ENCODE results near the gene DYNLT5.
A peak's percentile ranks its signal among the peaks of the same experiment; 100 is the strongest.
"Not testable (repeated sequence)": the region's sequence is repeated elsewhere in the genome, so short reads cannot be mapped to it uniquely, and the experiment has no call there.

The DYNLT5 gene

GRCh38 chr1:66751160-66751559, 1.1 kb upstream of the DYNLT5 start:
- DNase-seq, result no peak

- no peak for DNase-seq
These were observed 562 bp downstream of the DYNLT5 start for GRCh38 chr1:66752671-66753371.

DNA sequence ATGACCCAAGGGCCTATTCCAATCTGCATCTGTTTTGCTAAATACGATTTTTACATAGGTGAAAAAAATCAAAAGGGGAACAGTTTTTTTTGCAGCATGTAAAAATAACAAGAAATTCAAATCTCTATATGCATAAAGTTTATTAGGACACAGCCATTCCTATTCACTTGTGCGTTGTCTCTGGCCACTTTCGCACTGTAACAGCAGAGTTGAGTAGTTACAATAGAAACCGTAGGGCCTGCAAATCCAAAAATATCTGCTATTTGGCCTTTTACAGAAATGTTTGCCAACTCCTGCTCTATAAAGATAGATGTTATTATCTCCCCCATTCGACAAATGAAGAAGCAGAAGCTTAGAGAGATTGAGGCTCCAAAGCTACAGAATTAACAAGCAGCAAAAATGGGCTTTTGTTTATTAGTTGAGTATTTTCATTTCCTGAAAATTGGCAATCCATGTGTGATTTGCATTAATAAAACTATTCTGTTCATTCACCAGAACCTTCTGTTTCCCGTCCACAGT, 5.5 kb downstream of the DYNLT5 start:
- no peak for DNase-seq

- DNase-seq, result no peak
These were observed 6.0 kb downstream of the DYNLT5 start for GRCh38 chr1:66758241-66758755.

DNA sequence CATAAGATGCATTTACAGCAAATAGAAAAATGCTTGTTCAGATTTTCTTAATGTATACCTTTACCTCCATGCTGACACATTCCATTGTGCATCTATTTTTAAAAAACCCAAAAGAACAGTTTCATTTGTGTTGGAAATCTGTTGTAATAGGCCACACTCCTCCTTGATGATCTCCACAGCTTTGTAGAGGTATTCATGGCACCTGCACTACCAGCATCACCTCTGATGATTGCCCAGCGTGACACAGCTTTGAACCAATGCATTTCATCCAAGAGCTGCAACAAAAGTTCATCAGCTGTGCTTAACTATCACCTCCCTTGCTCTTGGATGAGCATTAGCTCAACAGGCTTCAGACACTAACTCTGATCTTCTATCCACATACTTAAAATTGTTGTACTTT, 8.2 kb downstream of the DYNLT5 start:
- DNase-seq, result no peak

GRCh38 chr1:66761221-66761620, 9.0 kb downstream of the DYNLT5 start:
- DNase-seq, result no peak

DNA sequence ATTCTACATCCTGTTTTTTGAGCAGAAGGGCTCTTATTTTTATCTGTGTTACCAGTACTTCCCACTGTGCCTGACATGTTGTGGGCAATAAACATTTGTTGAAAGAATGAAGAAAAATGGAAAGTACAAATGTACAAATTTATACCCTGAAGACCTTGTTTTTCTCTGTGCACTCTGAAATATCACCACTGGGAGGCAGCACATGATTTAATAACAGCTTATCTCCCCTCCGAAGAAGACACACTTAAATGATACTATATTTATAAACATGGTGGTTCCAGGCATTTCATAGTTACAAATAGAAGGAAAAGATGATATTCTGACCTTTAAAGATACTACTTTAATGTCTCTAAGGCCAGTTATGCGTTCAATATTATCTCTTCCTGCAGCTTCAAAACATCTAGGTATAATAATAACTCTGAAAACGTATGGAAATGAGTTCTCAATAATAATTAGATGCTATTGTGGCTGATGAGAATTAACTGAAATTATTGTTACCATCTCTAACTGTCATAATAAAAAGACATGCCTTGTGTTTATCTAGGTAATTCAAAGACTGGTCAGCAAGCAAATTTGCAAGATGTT, 12.8 kb downstream of the DYNLT5 start:
- peak; percentile 46 for DNase-seq

- no peak for DNase-seq
These were observed 15.4 kb downstream of the DYNLT5 start for GRCh38 chr1:66767626-66768025.

GRCh38 chr1:66768965-66769364, 16.7 kb downstream of the DYNLT5 start:
- DNase-seq, result no peak

GRCh38 chr1:66769512-66770229, 17.4 kb downstream of the DYNLT5 start:
- DNase-seq, result no peak

- no peak for DNase-seq
These were observed 18.0 kb downstream of the DYNLT5 start for GRCh38 chr1:66770240-66770639.

GRCh38 chr1:66770694-66771093, 18.4 kb downstream of the DYNLT5 start:
- no peak for DNase-seq

- DNase-seq, result no peak
These were observed 21.0 kb downstream of the DYNLT5 start for GRCh38 chr1:66773227-66773626.

GRCh38 chr1:66774438-66774837, 22.2 kb downstream of the DYNLT5 start:
- DNase-seq, result peak; percentile 2

DNA sequence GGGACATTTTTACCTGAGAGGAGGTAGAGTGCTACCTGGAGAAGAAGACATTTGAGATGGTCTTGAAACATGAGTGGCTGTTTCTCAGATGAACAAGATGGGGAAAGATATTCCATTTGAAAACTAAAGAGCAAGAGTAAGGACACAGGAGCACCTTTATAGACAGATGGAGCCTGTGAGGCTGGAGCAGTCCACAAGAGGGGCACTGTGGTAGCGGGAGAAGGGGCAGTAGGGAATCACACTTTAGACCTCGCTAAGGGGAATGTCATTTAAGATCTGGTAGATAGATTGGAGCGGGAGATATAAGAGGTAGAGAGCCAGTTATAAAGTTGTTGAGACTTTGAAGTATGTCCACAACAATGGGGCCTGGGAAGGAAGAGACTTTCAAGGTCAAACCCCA, 23.4 kb downstream of the DYNLT5 start:
- no peak for DNase-seq

- DNase-seq, result no peak
These were observed 25.6 kb downstream of the DYNLT5 start for GRCh38 chr1:66777831-66778230.

GRCh38 chr1:66778266-66778665, 26.0 kb downstream of the DYNLT5 start:
- DNase-seq, result no peak

DNA sequence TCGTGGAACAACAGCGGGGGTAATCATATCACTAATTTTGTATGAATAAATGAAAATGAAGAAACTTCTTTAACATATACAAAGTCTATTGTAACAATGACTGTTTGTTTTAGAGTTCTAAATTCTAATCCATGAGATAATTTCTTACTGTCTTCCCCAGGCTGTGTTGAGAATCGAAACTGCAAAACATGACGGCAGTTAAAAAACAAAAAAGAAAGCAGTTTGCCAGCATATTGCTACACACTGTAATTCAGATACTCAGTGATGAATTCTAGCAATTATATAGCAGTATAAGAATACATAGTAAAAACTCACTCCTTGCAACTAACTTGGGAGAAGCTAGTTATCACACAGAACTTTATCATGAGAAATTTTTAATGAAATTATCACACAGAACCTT, 26.7 kb downstream of the DYNLT5 start:
- DNase-seq, result no peak

- DNase-seq, result no peak
These were observed 27.3 kb downstream of the DYNLT5 start for GRCh38 chr1:66779475-66780078.

- DNase-seq, result not testable (repeated sequence)
These were observed 33.5 kb downstream of the DYNLT5 start for GRCh38 chr1:66785800-66786199.

GRCh38 chr1:66787641-66788040, 35.4 kb downstream of the DYNLT5 start:
- no peak for DNase-seq

- no peak for DNase-seq
These were observed 36.1 kb downstream of the DYNLT5 start for GRCh38 chr1:66788231-66788939.

Measured in fibroblast of skin of back (primary cell).